Fibroblast of lung (primary cell): Measurements from ENCODE around the gene TSC22D2. TPM values are rescaled to one million over a fixed set of nuclear protein-coding genes. Genes with fewer than 3 reads are reported as not detected.
A peak's percentile ranks its signal among the peaks of the same experiment; 100 is the strongest.

Experiments used
- DNase-seq, 2 donors: peaks; one replicate each; pipeline versions ENCODE4 v3.0.0 to v3.0.0-alpha.2; 2010; ENCODE audit warnings: low read depth in 2 of 2
- H2AFZ ChIP-seq: 2 replicates; pipeline ENCODE4 v1.5.1; 2012; ENCODE audit warnings: low read length, control low read depth, inconsistent platforms
- H3K27ac ChIP-seq: 2 replicates; pipeline ENCODE4 v1.5.1; 2011; ENCODE audit warnings: low read length, control low read depth; ENCODE audit not compliant: insufficient read depth
- H3K27me3 ChIP-seq: 2 replicates; pipeline ENCODE4 v1.5.1; 2011; ENCODE audit warnings: mild to moderate bottlenecking, low read length; ENCODE audit not compliant: control insufficient read depth, insufficient read depth
- H3K36me3 ChIP-seq: 2 replicates; pipeline ENCODE4 v1.5.1; 2011; ENCODE audit warnings: low read length; ENCODE audit not compliant: control insufficient read depth, insufficient read depth
- H3K4me1 ChIP-seq: 2 replicates; pipeline ENCODE4 v1.5.1; 2011; ENCODE audit warnings: low read length; ENCODE audit not compliant: control insufficient read depth, insufficient read depth; ENCODE audit errors: extremely low read depth
- H3K4me2 ChIP-seq: 2 replicates; pipeline ENCODE4 v1.5.1; 2011; ENCODE audit warnings: low read length, control low read depth; ENCODE audit not compliant: insufficient read depth; ENCODE audit errors: extremely low read depth
- H3K4me3 ChIP-seq, 4 experiments: fragments of 200-600 bp in 1 of 4; sonication (generic) in 1 of 4; replicated peaks in 1 of 4; 2 replicates each; pipeline ENCODE4 v1.5.1; 2011 to 2016; ENCODE audit warnings: low read length in 4 of 4, low read depth in 3 of 4, mild to moderate bottlenecking in 3 of 4, control low read depth in 2 of 4, inconsistent platforms in 1 of 4, mixed read lengths in 1 of 4; ENCODE audit not compliant: insufficient read depth in 1 of 4; ENCODE audit errors: control extremely low read depth in 1 of 4
- H3K79me2 ChIP-seq: 2 replicates; pipeline ENCODE4 v1.5.1; 2012; ENCODE audit warnings: mild to moderate bottlenecking, low read length, inconsistent platforms; ENCODE audit not compliant: control insufficient read depth, insufficient read depth
- H3K9ac ChIP-seq: 2 replicates; pipeline ENCODE4 v1.5.1; 2011; ENCODE audit warnings: mild to moderate bottlenecking, low read length, control low read depth; ENCODE audit not compliant: insufficient read depth
- H3K9me3 ChIP-seq: 2 replicates; pipeline ENCODE4 v1.5.1; 2012; ENCODE audit warnings: low read depth, low read length; ENCODE audit not compliant: control insufficient read depth, insufficient read depth
- H4K20me1 ChIP-seq: 2 replicates; pipeline ENCODE4 v1.5.1; 2011; ENCODE audit warnings: low read length; ENCODE audit not compliant: control insufficient read depth, insufficient read depth; ENCODE audit errors: extremely low read depth
- CTCF ChIP-seq, 2 donors: IDR thresholded peaks in 1 of 2; conservative IDR thresholded peaks in 1 of 2; 1 replicate in 1 of 2; 2 replicates in 1 of 2; pipeline ENCODE4 v1.5.1; 2011 to 2012; ENCODE audit warnings: low read length in 2 of 2, control low read depth in 1 of 2, inconsistent platforms in 1 of 2, low read depth in 1 of 2, mild to moderate bottlenecking in 1 of 2
- EZH2 ChIP-seq: IDR thresholded peaks from 2 replicates; pipeline ENCODE4 v1.5.1; 2012; ENCODE audit warnings: low read length, control low read depth, mild to moderate bottlenecking; ENCODE audit errors: missing control alignments
- polyA plus RNA-seq, 2 donors: library from polyadenylated mRNA; depleted of rRNA in 1 of 2; stranded (reverse) in 1 of 2; unstranded in 1 of 2; fragments of >200 nt; gene quantifications; 2 replicates each; pipeline ENCODE4 v1.2.1, GENCODE V29; 2011 to 2012; ENCODE audit warnings: missing spikeins in 1 of 2
- total RNA-seq: library from RNA; depleted of rRNA; stranded (reverse); fragments of >200 nt; gene quantifications from 2 replicates; pipeline ENCODE4 v1.2.1, GENCODE V29; 2014

Gene TSC22D2
- total and polyA plus RNA-seq, 2 donors (not counting 1 experiment from before 2014, with no cell fraction given): 23.6 to 29.3 TPM

GRCh38 chr3:150410311-150411105 lies 2.4 kb downstream of the TSC22D2 start:
- Histone ChIP-seq H3K9ac (peak overlapping the region; percentile 96), H3K4me1 (peaks cover 5% of the 10 kb centered on the region), H2AFZ (no peak overlapping the region), H3K9me3 (no peaks in the 10 kb centered on the region), H3K4me2 (peak overlapping the region; percentile 21), H4K20me1 (peaks cover 20% of the 10 kb centered on the region), H3K27ac (peak overlapping the region; percentile 96), H3K27me3 (no peaks in the 10 kb centered on the region), H3K79me2 (peaks cover 71% of the 10 kb centered on the region), H3K4me3 (peak overlapping the region; percentile 81 to 97 (median 92)), H3K36me3 (peaks cover 9% of the 10 kb centered on the region)
- DNase-seq: peak in 1 of 2 donors; percentile 36
- TF ChIP-seq EZH2 (no peak), CTCF (conservative IDR thresholded peaks at IDR 0.05 in 1 of 2, IDR thresholded peaks at IDR 0.05 in 1 of 2; ENCODE audit: low read depth in 1 of 2, low read length in 2 of 2) (no peak)

- Histone ChIP-seq H3K79me2 (peaks cover 75% of the 10 kb centered on the region), H2AFZ (no peak overlapping the region), H3K4me1 (peaks cover 6% of the 10 kb centered on the region), H3K4me3 (peak overlapping the region; percentile 81 to 97 (median 92)), H3K9me3 (no peaks in the 10 kb centered on the region), H3K9ac (peak overlapping the region; percentile 96), H3K27me3 (no peaks in the 10 kb centered on the region), H3K27ac (peak overlapping the region; percentile 96), H3K36me3 (peaks cover 9% of the 10 kb centered on the region), H3K4me2 (peak overlapping the region; percentile 21), H4K20me1 (peaks cover 20% of the 10 kb centered on the region)
- no peak for DNase-seq
- no peak for TF ChIP-seq EZH2
- no peak for TF ChIP-seq CTCF (conservative IDR thresholded peaks at IDR 0.05 in 1 of 2, IDR thresholded peaks at IDR 0.05 in 1 of 2; ENCODE audit: low read depth in 1 of 2, low read length in 2 of 2)
Measured at GRCh38 chr3:150411106-150411460, 3.0 kb downstream of the TSC22D2 start.

GRCh38 chr3:150411546-150411945 lies 3.4 kb downstream of the TSC22D2 start:
- Histone ChIP-seq H3K4me1 (peaks cover 6% of the 10 kb centered on the region), H3K27me3 (no peaks in the 10 kb centered on the region), H4K20me1 (peaks cover 20% of the 10 kb centered on the region), H3K27ac (peak overlapping the region; percentile 96), H3K4me3 (peak overlapping the region; percentile 81 to 97 (median 92)), H2AFZ (no peak overlapping the region), H3K4me2 (peak overlapping the region; percentile 34), H3K79me2 (peaks cover 79% of the 10 kb centered on the region), H3K9me3 (no peaks in the 10 kb centered on the region), H3K9ac (peak overlapping the region; percentile 96), H3K36me3 (peaks cover 9% of the 10 kb centered on the region)
- no peak for TF ChIP-seq CTCF (conservative IDR thresholded peaks at IDR 0.05 in 1 of 2, IDR thresholded peaks at IDR 0.05 in 1 of 2; ENCODE audit: low read depth in 1 of 2, low read length in 2 of 2)
- TF ChIP-seq EZH2: no peak
- no peak for DNase-seq
